ENCODE measurements around the gene NUTF2. TPM values are rescaled to one million over a fixed set of nuclear protein-coding genes. Genes with fewer than 3 reads are reported as not detected.

The NUTF2 gene
- total and polyA plus RNA-seq, 2 of the 8 experiments (the other 6 are each of a cell fraction or from before 2014, with no cell fraction given) = 219 to 377 TPM

DNA sequence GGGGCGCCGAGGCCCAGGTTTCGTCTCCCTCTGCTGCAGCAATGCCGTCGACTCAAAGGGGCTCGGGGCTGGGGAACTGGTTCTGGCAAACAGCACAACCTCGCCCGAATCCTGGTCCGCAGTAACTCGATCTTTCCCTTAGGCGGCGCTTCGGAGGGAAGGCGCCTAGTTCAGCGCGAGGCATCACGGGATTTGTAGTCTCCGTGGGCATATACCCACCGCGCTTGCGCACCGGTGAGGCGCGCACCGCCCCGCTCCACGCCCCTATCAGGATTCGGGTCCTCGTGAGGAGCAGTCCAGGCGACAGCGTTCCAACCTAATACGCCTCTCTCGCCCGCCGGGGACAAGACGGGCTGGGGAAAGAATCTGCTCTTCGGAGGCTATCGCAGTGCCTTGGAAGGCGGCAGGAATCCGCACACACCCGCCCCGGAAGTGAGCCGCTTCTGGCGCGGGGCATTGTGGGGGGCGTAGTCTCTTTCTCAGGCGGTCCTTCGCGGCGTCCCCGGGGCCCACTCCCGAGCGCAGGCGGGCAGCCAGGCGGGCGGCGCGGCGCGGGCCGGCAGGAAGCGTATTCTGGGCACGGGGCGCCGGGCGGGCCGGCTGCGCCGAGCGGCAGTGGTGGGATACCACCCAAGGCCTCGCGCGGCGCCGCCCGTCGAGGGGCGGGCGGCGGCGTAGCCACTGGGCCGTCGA, 4.8 kb upstream of the NUTF2 start, which contains the start of gene THAP11 (continued):
- TF ChIP-seq RNF2 (IDR thresholded peaks at IDR 0.05; ENCODE audit: borderline replicate concordance, low read depth, low read length, missing control alignments, poor library complexity, severe bottlenecking) (no peak), POLR2A (IDR thresholded peaks at IDR 0.05; ENCODE audit: control extremely low read depth in 1 of 2, low read depth in 2 of 2, low read length in 2 of 2) (peak; percentile 83 to 93), CTBP2 (IDR thresholded peaks at IDR 0.05; ENCODE audit: borderline replicate concordance, insufficient read depth, insufficient read length, low read length) (peak; percentile 46), NANOG (IDR thresholded peaks at IDR 0.05; ENCODE audit: insufficient read depth, low read depth, low read length, poor library complexity, severe bottlenecking) (no peak), KDM4A (IDR thresholded peaks at IDR 0.05; ENCODE audit: low read depth, low read length, severe bottlenecking) (peak; percentile 92), RAD21 (IDR thresholded peaks at IDR 0.05 in 1 of 2, conservative IDR thresholded peaks at IDR 0.05 in 1 of 2; ENCODE audit: low read depth in 2 of 2, low read length in 2 of 2) (peak; percentile 24 to 38; a peak in 3 of 4 replicates), FOSL1 (IDR thresholded peaks at IDR 0.05; ENCODE audit: insufficient read depth, low read depth, low read length) (no peak), SUZ12 (IDR thresholded peaks at IDR 0.05; ENCODE audit: low read length) (no peak), SIN3A (conservative IDR thresholded peaks at IDR 0.05 in 1 of 2, IDR thresholded peaks at IDR 0.05 in 1 of 2; ENCODE audit: low read depth in 1 of 2, low read length in 2 of 2) (peak; percentile 7 to 83; a peak in 2 of 4 replicates)
- TF ChIP-seq, protein P1, sequence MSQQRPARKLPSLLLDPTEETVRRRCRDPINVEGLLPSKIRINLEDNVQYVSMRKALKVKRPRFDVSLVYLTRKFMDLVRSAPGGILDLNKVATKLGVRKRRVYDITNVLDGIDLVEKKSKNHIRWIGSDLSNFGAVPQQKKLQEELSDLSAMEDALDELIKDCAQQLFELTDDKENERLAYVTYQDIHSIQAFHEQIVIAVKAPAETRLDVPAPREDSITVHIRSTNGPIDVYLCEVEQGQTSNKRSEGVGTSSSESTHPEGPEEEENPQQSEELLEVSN (IDR thresholded peaks at IDR 0.05) = no peak; the same call in 1 of the 2 replicates
- TF ChIP-seq, protein P2, sequence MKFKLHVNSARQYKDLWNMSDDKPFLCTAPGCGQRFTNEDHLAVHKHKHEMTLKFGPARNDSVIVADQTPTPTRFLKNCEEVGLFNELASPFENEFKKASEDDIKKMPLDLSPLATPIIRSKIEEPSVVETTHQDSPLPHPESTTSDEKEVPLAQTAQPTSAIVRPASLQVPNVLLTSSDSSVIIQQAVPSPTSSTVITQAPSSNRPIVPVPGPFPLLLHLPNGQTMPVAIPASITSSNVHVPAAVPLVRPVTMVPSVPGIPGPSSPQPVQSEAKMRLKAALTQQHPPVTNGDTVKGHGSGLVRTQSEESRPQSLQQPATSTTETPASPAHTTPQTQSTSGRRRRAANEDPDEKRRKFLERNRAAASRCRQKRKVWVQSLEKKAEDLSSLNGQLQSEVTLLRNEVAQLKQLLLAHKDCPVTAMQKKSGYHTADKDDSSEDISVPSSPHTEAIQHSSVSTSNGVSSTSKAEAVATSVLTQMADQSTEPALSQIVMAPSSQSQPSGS (IDR thresholded peaks at IDR 0.05; ENCODE audit: low read length) = no peak
- TF ChIP-seq, protein P3, sequence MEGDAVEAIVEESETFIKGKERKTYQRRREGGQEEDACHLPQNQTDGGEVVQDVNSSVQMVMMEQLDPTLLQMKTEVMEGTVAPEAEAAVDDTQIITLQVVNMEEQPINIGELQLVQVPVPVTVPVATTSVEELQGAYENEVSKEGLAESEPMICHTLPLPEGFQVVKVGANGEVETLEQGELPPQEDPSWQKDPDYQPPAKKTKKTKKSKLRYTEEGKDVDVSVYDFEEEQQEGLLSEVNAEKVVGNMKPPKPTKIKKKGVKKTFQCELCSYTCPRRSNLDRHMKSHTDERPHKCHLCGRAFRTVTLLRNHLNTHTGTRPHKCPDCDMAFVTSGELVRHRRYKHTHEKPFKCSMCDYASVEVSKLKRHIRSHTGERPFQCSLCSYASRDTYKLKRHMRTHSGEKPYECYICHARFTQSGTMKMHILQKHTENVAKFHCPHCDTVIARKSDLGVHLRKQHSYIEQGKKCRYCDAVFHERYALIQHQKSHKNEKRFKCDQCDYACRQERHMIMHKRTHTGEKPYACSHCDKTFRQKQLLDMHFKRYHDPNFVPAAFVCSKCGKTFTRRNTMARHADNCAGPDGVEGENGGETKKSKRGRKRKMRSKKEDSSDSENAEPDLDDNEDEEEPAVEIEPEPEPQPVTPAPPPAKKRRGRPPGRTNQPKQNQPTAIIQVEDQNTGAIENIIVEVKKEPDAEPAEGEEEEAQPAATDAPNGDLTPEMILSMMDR (IDR thresholded peaks at IDR 0.05; ENCODE audit: control extremely low read depth in 1 of 3, insufficient read depth in 1 of 3, low read depth in 1 of 3, low read length in 3 of 3) = peak; percentile 81 to 94 (median 87)
